ENCODE data around the gene TMED1.
A peak's percentile ranks its signal among the peaks of the same experiment; 100 is the strongest.

The TMED1 gene

GRCh38 chr19:10829967-10830366 is 6.0 kb downstream of the TMED1 start:
- H3K4me1 ChIP-seq (ENCODE audit: insufficient read depth, low read length, severe bottlenecking) = no peaks in the 10 kb centered on the region
- H4K20me1 ChIP-seq (ENCODE audit: insufficient read depth, low read length) = no peaks in the 10 kb centered on the region
- no peak overlapping the region for H3K9ac ChIP-seq (ENCODE audit: low read length)
- no peaks in the 10 kb centered on the region for H3F3A ChIP-seq (ENCODE audit: insufficient read depth, low read length)
- H3K4me2 ChIP-seq (ENCODE audit: low read length) = no peak overlapping the region
- no peak overlapping the region for H3K27ac ChIP-seq (ENCODE audit: low read depth, low read length, poor library complexity, severe bottlenecking)
- TF ChIP-seq CTCF (IDR thresholded peaks at IDR 0.05; ENCODE audit: low read length) (no peak), EZH2 (IDR thresholded peaks at IDR 0.05; ENCODE audit: borderline replicate concordance, low read length) (no peak)
- H3K36me3 ChIP-seq (ENCODE audit: insufficient read depth, low read length) = peaks cover 49% of the 10 kb centered on the region
- H3K27me3 ChIP-seq (ENCODE audit: insufficient read depth, low read length) = no peaks in the 10 kb centered on the region
- H3K79me2 ChIP-seq (ENCODE audit: insufficient read depth, low read length) = no peaks in the 10 kb centered on the region
- no peak overlapping the region for H2AFZ ChIP-seq (ENCODE audit: low read length)
- no peaks in the 10 kb centered on the region for H3K9me3 ChIP-seq (ENCODE audit: low read length)
- H3K9me2 ChIP-seq (ENCODE audit: low read depth, low read length) = no peaks in the 10 kb centered on the region
- H3K4me3 ChIP-seq (ENCODE audit: low read depth, low read length, poor library complexity, severe bottlenecking) = no peak overlapping the region

- Histone ChIP-seq H4K20me1 (ENCODE audit: insufficient read depth, low read length) (no peaks in the 10 kb centered on the region), H3K4me2 (ENCODE audit: low read length) (no peak overlapping the region), H3K27me3 (ENCODE audit: insufficient read depth, low read length) (no peaks in the 10 kb centered on the region), H3K9me3 (ENCODE audit: low read length) (no peaks in the 10 kb centered on the region), H3F3A (ENCODE audit: insufficient read depth, low read length) (no peaks in the 10 kb centered on the region), H3K9me2 (ENCODE audit: low read depth, low read length) (no peaks in the 10 kb centered on the region), H2AFZ (ENCODE audit: low read length) (no peak overlapping the region), H3K9ac (ENCODE audit: low read length) (no peak overlapping the region), H3K4me3 (ENCODE audit: low read depth, low read length, poor library complexity, severe bottlenecking) (no peak overlapping the region), H3K79me2 (ENCODE audit: insufficient read depth, low read length) (no peaks in the 10 kb centered on the region), H3K36me3 (ENCODE audit: insufficient read depth, low read length) (peaks cover 56% of the 10 kb centered on the region), H3K27ac (ENCODE audit: low read depth, low read length, poor library complexity, severe bottlenecking) (no peak overlapping the region), H3K4me1 (ENCODE audit: insufficient read depth, low read length, severe bottlenecking) (no peaks in the 10 kb centered on the region)
- peak; percentile 40 for TF ChIP-seq CTCF (IDR thresholded peaks at IDR 0.05; ENCODE audit: low read length)
- no peak for TF ChIP-seq EZH2 (IDR thresholded peaks at IDR 0.05; ENCODE audit: borderline replicate concordance, low read length)
Measured at GRCh38 chr19:10828981-10829821, 6.8 kb downstream of the TMED1 start.

- no peak overlapping the region for H3K27ac ChIP-seq (ENCODE audit: low read depth, low read length, poor library complexity, severe bottlenecking)
- no peak for TF ChIP-seq CTCF (IDR thresholded peaks at IDR 0.05; ENCODE audit: low read length)
- TF ChIP-seq EZH2 (IDR thresholded peaks at IDR 0.05; ENCODE audit: borderline replicate concordance, low read length) = no peak
Measured at GRCh38 chr19:10826846-10827245, 9.2 kb downstream of the TMED1 start.

More at GRCh38 chr19:10826846-10827245, 9.2 kb downstream of the TMED1 start:
- H4K20me1 ChIP-seq (ENCODE audit: insufficient read depth, low read length) = no peaks in the 10 kb centered on the region
- H3F3A ChIP-seq (ENCODE audit: insufficient read depth, low read length) = no peaks in the 10 kb centered on the region
- H3K4me2 ChIP-seq (ENCODE audit: low read length) = no peak overlapping the region
- no peaks in the 10 kb centered on the region for H3K9me2 ChIP-seq (ENCODE audit: low read depth, low read length)
- peaks cover 52% of the 10 kb centered on the region for H3K36me3 ChIP-seq (ENCODE audit: insufficient read depth, low read length)
- no peak overlapping the region for H2AFZ ChIP-seq (ENCODE audit: low read length)
- no peak overlapping the region for H3K9ac ChIP-seq (ENCODE audit: low read length)
- H3K9me3 ChIP-seq (ENCODE audit: low read length) = no peaks in the 10 kb centered on the region
- no peaks in the 10 kb centered on the region for H3K4me1 ChIP-seq (ENCODE audit: insufficient read depth, low read length, severe bottlenecking)
- no peaks in the 10 kb centered on the region for H3K27me3 ChIP-seq (ENCODE audit: insufficient read depth, low read length)
- H3K79me2 ChIP-seq (ENCODE audit: insufficient read depth, low read length) = no peaks in the 10 kb centered on the region
- H3K4me3 ChIP-seq (ENCODE audit: low read depth, low read length, poor library complexity, severe bottlenecking) = no peak overlapping the region

All from OCI-LY1 (cell line).